ENCODE results near the gene GNGT2.

GNGT2 gene

GRCh38 chr17:49242813-49243212, 32.4 kb upstream of the GNGT2 start:
- in situ Hi-C loops (cut with HindIII; ENCODE audit: low pct_ligation_motif_present, low sequenced_read_pairs), result no loop called here
- H3K4me3 ChIP-seq (ENCODE audit: low read depth, low read length), result no peak overlapping the region
- no peak for TF ChIP-seq CTCF (IDR thresholded peaks at IDR 0.05; ENCODE audit: low read depth, low read length, missing control alignments)
- no peaks in the 10 kb centered on the region for H3K36me3 ChIP-seq (replicated peaks)
- H3K27ac ChIP-seq, result no peak overlapping the region
- no peaks in the 10 kb centered on the region for H3K27me3 ChIP-seq (replicated peaks)
- DNase-seq, result no peak

- no peak overlapping the region for H3K27ac ChIP-seq
- H3K27me3 ChIP-seq (replicated peaks), result no peaks in the 10 kb centered on the region
- no peak for TF ChIP-seq CTCF (IDR thresholded peaks at IDR 0.05; ENCODE audit: low read depth, low read length, missing control alignments)
- in situ Hi-C loops (cut with HindIII; ENCODE audit: low pct_ligation_motif_present, low sequenced_read_pairs), result no loop called here
- H3K36me3 ChIP-seq (replicated peaks), result no peaks in the 10 kb centered on the region
- no peak overlapping the region for H3K4me3 ChIP-seq (ENCODE audit: low read depth, low read length)
- no peak for DNase-seq
These were observed 31.5 kb upstream of the GNGT2 start for GRCh38 chr17:49241692-49242397.

- no peak for TF ChIP-seq CTCF (IDR thresholded peaks at IDR 0.05; ENCODE audit: low read depth, low read length, missing control alignments)
- in situ Hi-C loops (cut with HindIII; ENCODE audit: low pct_ligation_motif_present, low sequenced_read_pairs), result no loop called here
- no peak for DNase-seq
- peaks cover under 1% of the 10 kb centered on the region for H3K27me3 ChIP-seq (replicated peaks)
- no peak overlapping the region for H3K27ac ChIP-seq
- H3K36me3 ChIP-seq (replicated peaks), result no peaks in the 10 kb centered on the region
- no peak overlapping the region for H3K4me3 ChIP-seq (ENCODE audit: low read depth, low read length)
These were observed 30.7 kb upstream of the GNGT2 start for GRCh38 chr17:49241040-49241439.

GRCh38 chr17:49240619-49241018, 30.2 kb upstream of the GNGT2 start:
- H3K27me3 ChIP-seq (replicated peaks), result peaks cover 2% of the 10 kb centered on the region
- in situ Hi-C loops (cut with HindIII; ENCODE audit: low pct_ligation_motif_present, low sequenced_read_pairs), result no loop called here
- no peak overlapping the region for H3K4me3 ChIP-seq (ENCODE audit: low read depth, low read length)
- H3K27ac ChIP-seq, result no peak overlapping the region
- H3K36me3 ChIP-seq (replicated peaks), result no peaks in the 10 kb centered on the region
- DNase-seq, result no peak
- TF ChIP-seq CTCF (IDR thresholded peaks at IDR 0.05; ENCODE audit: low read depth, low read length, missing control alignments), result no peak

GRCh38 chr17:49239963-49240362, 29.6 kb upstream of the GNGT2 start:
- Histone ChIP-seq H3K36me3 (replicated peaks) (no peaks in the 10 kb centered on the region), H3K4me3 (ENCODE audit: low read depth, low read length) (no peak overlapping the region), H3K27me3 (replicated peaks) (peaks cover 2% of the 10 kb centered on the region), H3K27ac (no peak overlapping the region)
- no peak for TF ChIP-seq CTCF (IDR thresholded peaks at IDR 0.05; ENCODE audit: low read depth, low read length, missing control alignments)
- DNase-seq, result no peak
- in situ Hi-C loops (cut with HindIII; ENCODE audit: low pct_ligation_motif_present, low sequenced_read_pairs), result no loop called here

GRCh38 chr17:49235896-49236295, 25.5 kb upstream of the GNGT2 start:
- Histone ChIP-seq H3K36me3 (replicated peaks) (no peaks in the 10 kb centered on the region), H3K27ac (no peak overlapping the region), H3K4me3 (ENCODE audit: low read depth, low read length) (no peak overlapping the region), H3K27me3 (replicated peaks) (peaks cover 2% of the 10 kb centered on the region)
- no peak for DNase-seq
- in situ Hi-C loops (cut with HindIII; ENCODE audit: low pct_ligation_motif_present, low sequenced_read_pairs), result no loop called here
- TF ChIP-seq CTCF (IDR thresholded peaks at IDR 0.05; ENCODE audit: low read depth, low read length, missing control alignments), result no peak
